HG03354 (cell line): ENCODE measurements around the gene UNC5C.
A peak's percentile ranks its signal among the peaks of the same experiment; 100 is the strongest.

Source experiments
- ATAC-seq: cut with Tn5 transposase; IDR thresholded peaks from one replicate; pipeline ENCODE4 v1.9.1; 2021; ENCODE audit warnings: mild to moderate bottlenecking; ENCODE audit not compliant: unreplicated experiment, poor library complexity, severe bottlenecking

UNC5C gene

GRCh38 chr4:95526075-95526474 lies 22.7 kb downstream of the UNC5C start:
- no peak for ATAC-seq

GRCh38 chr4:95524729-95525128 lies 24.0 kb downstream of the UNC5C start:
- ATAC-seq, result no peak

DNA sequence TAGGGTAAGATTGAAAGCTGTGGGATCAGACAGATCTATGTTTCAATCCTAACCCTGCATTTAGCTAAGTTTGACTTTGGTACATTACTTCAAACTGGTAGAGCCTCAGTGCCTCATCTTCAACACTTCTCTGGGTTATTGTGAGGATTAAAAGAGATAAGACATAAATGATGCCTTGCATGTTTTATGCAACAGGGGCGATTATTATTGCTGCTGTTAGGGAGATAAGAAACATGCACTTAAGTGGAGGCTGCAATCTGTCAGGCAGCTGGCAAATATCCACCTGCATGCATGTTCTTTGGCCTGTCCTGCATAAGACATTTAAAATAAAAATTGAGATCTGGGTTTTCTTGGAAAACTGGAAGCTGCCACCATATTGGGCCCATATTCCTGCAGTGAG lies 24.6 kb downstream of the UNC5C start:
- ATAC-seq, result no peak

DNA sequence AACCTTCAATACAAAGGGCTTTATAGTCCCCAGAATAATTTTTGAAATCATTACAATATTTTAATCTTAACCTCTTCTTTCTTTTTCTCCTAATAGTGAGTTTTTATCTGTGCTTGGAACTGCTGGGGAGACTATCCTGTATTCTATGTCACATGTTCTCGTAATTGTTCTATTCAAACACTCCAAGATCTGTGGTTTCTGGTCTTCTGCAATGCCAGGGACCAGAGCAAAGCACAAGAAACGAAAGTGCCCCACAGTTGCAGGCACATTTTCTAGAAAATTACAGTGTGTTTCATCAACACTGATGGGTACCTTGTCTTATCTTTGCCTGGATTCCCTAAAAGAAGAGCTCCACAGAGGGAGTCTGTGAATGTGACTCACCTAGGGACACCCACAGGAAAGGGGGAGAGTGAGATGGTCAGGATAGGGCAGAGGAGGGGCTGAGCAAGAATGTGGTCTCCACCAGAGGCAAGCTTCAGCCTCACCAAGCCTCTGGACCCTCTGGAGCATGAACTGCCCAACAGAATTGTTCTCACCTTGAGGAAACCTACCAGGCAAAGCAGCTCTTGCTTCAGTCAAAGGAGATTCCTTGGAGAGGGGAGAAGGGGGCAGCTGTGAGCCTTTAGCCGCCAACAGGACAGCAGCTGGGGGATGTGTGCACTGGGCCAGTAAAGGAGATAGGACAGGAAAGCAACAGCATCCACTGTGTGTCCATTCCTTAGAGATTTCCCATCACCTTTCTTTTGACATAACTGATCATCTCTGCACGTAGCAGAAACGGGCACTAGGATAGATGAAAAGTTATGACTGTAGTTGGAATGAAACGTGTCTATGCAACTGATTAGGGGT lies 25.9 kb downstream of the UNC5C start:
- ATAC-seq, result no peak

GRCh38 chr4:95517576-95518345 lies 31.0 kb downstream of the UNC5C start:
- ATAC-seq, result no peak

DNA sequence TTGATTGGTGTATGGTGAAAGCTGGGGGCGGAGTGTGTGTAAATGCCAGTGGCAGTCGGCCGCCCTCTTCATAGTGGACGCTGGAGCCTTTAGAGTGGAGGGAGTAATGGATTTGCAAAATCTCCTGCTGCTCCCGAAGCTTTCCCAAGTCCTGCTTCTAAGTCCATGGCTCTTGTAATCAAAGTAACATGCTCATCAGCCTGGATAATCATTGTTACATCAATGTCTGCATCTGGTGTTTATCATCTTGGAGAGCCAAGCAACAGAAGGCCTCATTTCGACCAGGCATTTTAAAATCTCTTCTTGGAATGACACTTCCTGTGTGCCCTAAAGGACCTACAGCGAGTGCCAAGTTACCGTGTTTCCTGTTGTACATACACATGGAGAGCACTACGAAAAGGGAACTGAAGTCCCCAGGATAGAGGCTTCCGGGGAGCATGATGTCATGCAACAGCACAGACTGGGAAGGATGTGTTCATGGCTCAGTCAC lies 32.2 kb downstream of the UNC5C start:
- no peak for ATAC-seq

- no peak for ATAC-seq
These were observed 33.2 kb downstream of the UNC5C start for GRCh38 chr4:95515589-95515988.

DNA sequence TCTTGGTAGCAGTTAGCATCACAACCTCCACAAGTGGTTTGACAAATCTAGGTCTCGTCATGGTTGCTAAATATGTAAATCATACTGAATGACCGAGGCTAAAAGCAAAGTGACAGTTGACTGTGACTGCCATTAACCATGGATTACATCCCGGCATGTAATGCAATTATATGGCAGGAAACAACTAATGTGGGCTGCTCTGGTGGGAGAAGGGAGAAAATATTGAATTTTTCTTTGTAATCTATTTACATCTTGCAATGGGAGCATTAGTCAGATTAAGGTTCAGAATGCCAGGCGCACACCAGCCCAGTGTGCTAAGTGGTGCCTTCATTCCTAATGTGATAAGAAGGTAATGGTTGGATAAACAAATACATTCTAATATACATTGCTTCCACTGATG lies 35.8 kb downstream of the UNC5C start:
- ATAC-seq, result no peak

- no peak for ATAC-seq
These were observed 37.3 kb downstream of the UNC5C start for GRCh38 chr4:95511477-95511876.

DNA sequence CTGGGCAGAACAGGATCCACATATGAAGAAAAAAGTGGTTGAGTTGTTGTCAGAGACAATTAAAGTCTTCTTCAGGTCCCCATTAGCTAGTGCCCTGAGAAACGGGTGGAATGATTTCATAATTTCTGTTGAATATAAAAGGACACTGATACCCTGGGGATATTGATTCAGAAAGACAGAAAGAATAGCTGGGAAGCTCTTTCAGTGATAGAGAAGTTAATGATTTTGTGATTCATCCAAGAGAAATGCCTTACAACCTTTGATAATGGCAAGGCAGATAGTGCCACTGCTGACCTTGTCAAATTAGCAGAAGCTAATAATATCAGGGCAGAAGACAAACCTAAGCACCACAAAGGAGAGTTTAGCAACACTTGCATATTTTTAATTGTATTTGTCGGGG lies 37.9 kb downstream of the UNC5C start:
- no peak for ATAC-seq

DNA sequence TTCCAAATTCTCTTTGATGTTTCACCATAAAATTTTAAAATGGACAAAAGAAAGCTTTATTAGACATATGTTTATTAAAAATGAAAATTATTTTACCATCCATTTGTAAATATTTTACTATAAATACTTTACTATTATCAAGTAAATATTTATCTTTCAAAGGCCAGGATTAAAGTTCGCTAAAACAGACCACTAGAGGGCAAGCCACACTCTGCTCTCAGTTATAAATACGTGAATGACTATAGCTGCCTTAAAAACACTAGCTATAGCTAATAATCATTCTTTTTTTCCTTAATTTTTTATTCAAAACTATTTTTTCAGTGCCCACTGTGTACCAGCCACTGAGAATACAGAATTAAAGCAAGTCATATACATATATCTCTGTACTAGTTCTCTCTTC lies 38.6 kb downstream of the UNC5C start:
- peak; percentile 59 for ATAC-seq

GRCh38 chr4:95508421-95508820 lies 40.4 kb downstream of the UNC5C start:
- ATAC-seq, result no peak

DNA sequence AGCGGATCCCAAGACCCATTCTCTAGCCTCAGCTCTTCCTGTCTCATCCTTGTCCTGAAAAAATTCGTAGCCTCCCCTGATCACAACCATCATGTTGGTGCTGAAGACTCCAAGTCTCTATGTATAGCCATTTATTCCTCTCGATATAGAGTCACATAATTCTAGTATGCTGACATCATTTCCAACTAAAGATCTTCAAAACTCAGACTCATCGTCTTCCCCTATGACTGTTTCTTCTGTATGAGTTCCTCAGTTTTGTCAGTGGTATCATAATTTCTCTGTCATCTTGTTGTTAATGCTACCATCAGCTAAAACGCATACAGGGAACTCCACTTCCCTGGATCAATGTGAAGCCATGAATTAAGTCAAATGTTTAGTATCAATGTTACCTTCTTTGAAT lies 41.2 kb downstream of the UNC5C start:
- no peak for ATAC-seq

DNA sequence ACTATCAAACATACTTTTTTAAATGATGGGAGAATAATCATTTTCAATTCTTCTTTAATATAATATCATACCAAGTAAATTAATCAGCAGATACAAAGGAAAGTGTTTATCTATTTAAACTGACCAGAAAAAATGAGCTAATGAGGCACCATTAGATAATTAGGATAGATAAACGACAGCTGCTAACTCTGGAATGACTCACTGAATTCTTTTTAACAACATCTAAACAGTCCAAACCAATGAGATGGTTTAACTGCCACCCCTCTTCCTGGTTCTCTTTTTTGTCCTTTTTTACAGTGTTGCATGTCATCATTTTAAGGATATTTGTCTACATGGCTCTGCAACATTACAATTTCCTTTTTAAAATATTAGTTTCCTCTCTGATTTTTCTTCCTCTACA lies 41.6 kb downstream of the UNC5C start:
- ATAC-seq, result no peak

DNA sequence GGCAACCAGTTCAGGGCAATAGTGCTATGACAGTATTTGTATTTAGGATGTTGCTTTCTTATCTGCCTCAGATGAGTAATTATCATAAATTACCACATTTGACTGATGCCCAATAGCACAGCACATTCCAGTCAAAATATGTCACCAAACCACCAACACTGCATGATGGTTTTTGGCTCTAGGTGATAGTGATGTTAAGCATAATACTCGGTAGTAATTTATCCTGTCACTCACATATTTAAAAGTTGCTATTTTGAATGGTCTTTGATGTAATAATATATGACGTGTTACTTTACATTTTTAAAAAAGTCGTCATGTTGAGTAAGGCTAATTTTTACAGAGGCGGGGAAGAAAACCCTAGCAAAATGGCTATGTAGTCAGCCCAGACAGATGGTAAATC lies 42.5 kb downstream of the UNC5C start:
- ATAC-seq, result no peak

DNA sequence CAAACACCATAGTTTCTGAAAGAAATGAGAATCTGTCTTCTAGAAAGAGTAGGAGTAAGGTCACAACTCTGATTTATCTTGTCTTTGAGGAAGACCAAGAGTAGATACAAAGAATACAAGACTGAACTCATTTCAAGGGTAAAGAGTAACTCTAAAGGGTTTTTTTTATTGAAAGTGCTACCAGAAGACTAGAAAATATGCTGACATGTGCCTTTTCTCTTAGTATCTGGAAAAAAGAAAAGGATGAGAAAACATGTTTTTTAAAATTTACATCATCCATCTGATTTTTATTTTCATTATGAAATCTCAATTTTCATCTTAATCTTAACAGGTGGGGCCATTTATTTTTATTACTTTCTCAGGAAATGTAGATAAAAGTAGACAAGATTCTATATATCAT lies 43.0 kb downstream of the UNC5C start:
- no peak for ATAC-seq

- no peak for ATAC-seq
These were observed 43.6 kb downstream of the UNC5C start for GRCh38 chr4:95505151-95505550.

- no peak for ATAC-seq
These were observed 44.3 kb downstream of the UNC5C start for GRCh38 chr4:95504501-95504900.

DNA sequence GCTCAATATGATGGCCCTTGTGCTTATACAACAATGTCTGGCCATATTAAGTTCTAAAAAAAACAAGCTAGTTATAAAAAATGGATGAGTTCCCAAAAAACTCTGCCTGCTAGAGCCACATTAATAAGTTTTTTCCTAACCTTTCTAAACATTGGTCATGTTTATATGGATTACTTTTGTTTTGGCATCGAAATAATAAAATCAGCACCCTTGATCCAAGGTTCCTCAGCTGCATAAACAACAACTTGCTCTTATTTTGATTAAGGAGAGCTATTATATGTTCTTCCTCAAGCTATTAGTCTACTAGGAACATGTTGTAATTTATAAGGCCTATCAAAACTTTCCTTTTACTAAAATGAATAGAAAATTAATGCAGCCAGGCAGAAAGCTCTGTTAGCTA lies 48.4 kb downstream of the UNC5C start:
- no peak for ATAC-seq

- no peak for ATAC-seq
These were observed 49.5 kb downstream of the UNC5C start for GRCh38 chr4:95499291-95499696.

GRCh38 chr4:95494186-95494585 lies 54.6 kb downstream of the UNC5C start:
- no peak for ATAC-seq
